H1 (cell line): ENCODE results near the gene SOBP. TPM values are rescaled to one million over a fixed set of nuclear protein-coding genes. Genes with fewer than 3 reads are reported as not detected.

Experiments used
- CTCF ChIA-PET: fragments of 300-600 bp; sonication (Branson Sonifier 250); formaldehyde crosslinking; loops from one replicate; lab custom pipeline; 2021; ENCODE audit not compliant: partially characterized antibody; lab: Charles Lee
- POLR2A ChIA-PET: fragments of 300-600 bp; sonication (Branson Sonifier 250); formaldehyde crosslinking; loops from one replicate; lab custom pipeline; 2021; ENCODE audit warnings: inconsistent platforms; ENCODE audit not compliant: partially characterized antibody; lab: Charles Lee
- DNase-seq, 2 experiments: peaks; one replicate each; pipeline versions ENCODE4 v3.0.0 to v3.0.0-alpha.2; 2010 to 2022; ENCODE audit warnings: low spot score in 2 of 2, low read depth in 1 of 2, mixed read lengths in 1 of 2
- FAIRE-seq: peaks from 2 replicates; lab custom pipeline; 2011; peaks lifted over from hg19 to GRCh38; lab: Jason Lieb, UNC
- H2AFZ ChIP-seq: 2 replicates; pipeline ENCODE4 v1.8.1; 2012; ENCODE audit warnings: low read length, inconsistent platforms
- H2AK5ac ChIP-seq: 2 replicates; pipeline ENCODE4 v1.6.1; 2013; ENCODE audit warnings: low read depth, low read length
- H2BK120ac ChIP-seq: replicated peaks from 2 replicates; pipeline ENCODE3; 2013; ENCODE audit warnings: low read depth, low read length, inconsistent platforms
- H2BK12ac ChIP-seq: 2 replicates; pipeline ENCODE4 v1.6.1; 2013; ENCODE audit warnings: low read depth, low read length
- H2BK15ac ChIP-seq: 2 replicates; pipeline ENCODE4 v1.6.1; 2013; ENCODE audit warnings: low read length
- H2BK20ac ChIP-seq: 2 replicates; pipeline ENCODE4 v1.6.1; 2013; ENCODE audit warnings: low read length
- H2BK5ac ChIP-seq: 2 replicates; pipeline ENCODE4 v1.6.1; 2013; ENCODE audit warnings: low read depth, low read length
- H3K14ac ChIP-seq: 2 replicates; pipeline ENCODE4 v1.6.1; 2013; ENCODE audit warnings: inconsistent platforms; ENCODE audit not compliant: insufficient read length
- H3K18ac ChIP-seq: 2 replicates; pipeline ENCODE4 v1.6.1; 2013; ENCODE audit warnings: low read length; ENCODE audit errors: extremely low read depth
- H3K23ac ChIP-seq: 2 replicates; pipeline ENCODE4 v1.6.1; 2013; ENCODE audit warnings: inconsistent platforms; ENCODE audit not compliant: insufficient read length
- H3K23me2 ChIP-seq: 2 replicates; pipeline ENCODE4 v1.6.1; 2013; ENCODE audit warnings: low read depth, low read length
- H3K27ac ChIP-seq: 2 replicates; pipeline ENCODE4 v1.6.1; 2011; ENCODE audit warnings: low read depth, low read length, inconsistent platforms
- H3K27me3 ChIP-seq, 4 experiments: replicated peaks in 1 of 4; 1 replicate in 1 of 4; 2 replicates in 3 of 4; pipeline versions ENCODE4 v1.6.1 to v1.8.1; 2011 to 2013; ENCODE audit warnings: low read length in 3 of 4, mild to moderate bottlenecking in 3 of 4, inconsistent platforms in 2 of 4, mixed read lengths in 2 of 4, moderate library complexity in 1 of 4; ENCODE audit not compliant: control insufficient read depth in 3 of 4, insufficient read depth in 3 of 4; ENCODE audit errors: extremely low read depth in 1 of 4
- H3K36me3 ChIP-seq, 4 experiments: 2 replicates each; pipeline versions ENCODE4 v1.6.1 to v1.8.1; 2011 to 2013; ENCODE audit warnings: mild to moderate bottlenecking in 4 of 4, low read length in 3 of 4, moderate library complexity in 2 of 4, control low read depth in 1 of 4, inconsistent platforms in 1 of 4; ENCODE audit not compliant: insufficient read depth in 4 of 4, control insufficient read depth in 2 of 4
- H3K4ac ChIP-seq: replicated peaks from 2 replicates; pipeline ENCODE3; 2013; ENCODE audit warnings: low read length, low read depth, mixed read lengths, inconsistent platforms; ENCODE audit not compliant: insufficient read length
- H3K4me1 ChIP-seq, 4 experiments: replicated peaks in 1 of 4; 1 replicate in 1 of 4; 2 replicates in 3 of 4; pipeline versions ENCODE4 v1.6.1 to v1.8.1; 2011 to 2013; ENCODE audit warnings: low read length in 3 of 4, inconsistent platforms in 2 of 4, mixed read lengths in 1 of 4; ENCODE audit not compliant: insufficient read depth in 4 of 4, control insufficient read depth in 3 of 4
- H3K4me2 ChIP-seq, 2 experiments: 2 replicates each; pipeline versions ENCODE4 v1.6.1 to v1.8.1; 2011 to 2013; ENCODE audit warnings: low read depth in 2 of 2, low read length in 2 of 2, control low read depth in 1 of 2, inconsistent platforms in 1 of 2, mild to moderate bottlenecking in 1 of 2; ENCODE audit not compliant: insufficient read depth in 1 of 2
- H3K4me3 ChIP-seq, 4 experiments: fragments of 200-600, 300-600 bp in 1 of 4; sonication (generic), shearing (Covaris generic), sonication (Bioruptor Twin) in 1 of 4; 2 replicates each; pipeline versions ENCODE4 v1.5.1 to v1.8.1; 2011 to 2016; ENCODE audit warnings: low read length in 4 of 4, low read depth in 3 of 4, control low read depth in 2 of 4, inconsistent platforms in 2 of 4, mild to moderate bottlenecking in 2 of 4, mixed read lengths in 1 of 4, moderate library complexity in 1 of 4; ENCODE audit not compliant: insufficient read depth in 2 of 4; ENCODE audit errors: extremely low read depth in 1 of 4
- H3K56ac ChIP-seq: replicated peaks from 2 replicates; pipeline ENCODE3; 2013; ENCODE audit warnings: low read depth, mild to moderate bottlenecking, mixed read lengths, low read length, inconsistent platforms; ENCODE audit not compliant: insufficient read length
- H3K79me1 ChIP-seq: 2 replicates; pipeline ENCODE4 v1.6.1; 2013; ENCODE audit warnings: low read depth, low read length, control low read depth
- H3K79me2 ChIP-seq, 2 experiments: 2 replicates each; pipeline versions ENCODE4 v1.6.1 to v1.8.1; 2012 to 2013; ENCODE audit warnings: low read length in 2 of 2, mild to moderate bottlenecking in 2 of 2, inconsistent platforms in 1 of 2; ENCODE audit not compliant: insufficient read depth in 2 of 2, control insufficient read depth in 1 of 2
- H3K9ac ChIP-seq, 4 experiments: replicated peaks in 1 of 4; 1 replicate in 1 of 4; 2 replicates in 3 of 4; pipeline versions ENCODE4 v1.6.1 to v1.8.1; 2011 to 2013; ENCODE audit warnings: low read depth in 3 of 4, low read length in 3 of 4, control low read depth in 2 of 4, mild to moderate bottlenecking in 2 of 4, moderate library complexity in 2 of 4, inconsistent platforms in 1 of 4; ENCODE audit errors: extremely low read depth in 1 of 4
- H3K9me3 ChIP-seq, 2 experiments: 2 replicates each; pipeline versions ENCODE4 v1.6.1 to v1.8.1; 2012 to 2013; ENCODE audit warnings: mild to moderate bottlenecking in 2 of 2, moderate library complexity in 2 of 2, control low read depth in 1 of 2, inconsistent platforms in 1 of 2, low read depth in 1 of 2, low read length in 1 of 2, mixed read lengths in 1 of 2; ENCODE audit not compliant: insufficient read depth in 2 of 2
- H4K20me1 ChIP-seq, 2 experiments: replicated peaks in 1 of 2; 2 replicates each; pipeline versions ENCODE3 to v1.8.1; 2011 to 2013; ENCODE audit warnings: inconsistent platforms in 2 of 2, low read length in 2 of 2, mild to moderate bottlenecking in 1 of 2; ENCODE audit not compliant: insufficient read depth in 2 of 2, control insufficient read depth in 1 of 2
- H4K5ac ChIP-seq: 2 replicates; pipeline ENCODE4 v1.6.1; 2013; ENCODE audit warnings: low read length, low read depth, mixed read lengths, inconsistent platforms; ENCODE audit not compliant: insufficient read length
- H4K8ac ChIP-seq: 2 replicates; pipeline ENCODE4 v1.8.0; 2013; ENCODE audit warnings: mild to moderate bottlenecking, moderate library complexity, low read length, inconsistent platforms; ENCODE audit not compliant: insufficient read depth; ENCODE audit errors: extremely low read depth
- H4K91ac ChIP-seq: replicated peaks from 2 replicates; pipeline ENCODE3; 2013; ENCODE audit warnings: low read length, mixed read lengths, inconsistent platforms; ENCODE audit not compliant: insufficient read length
- WGBS, 2 experiments: shearing (Covaris generic) in 1 of 2; methylation state at CpG; one replicate each; pipeline versions ENCODE4 v1.1.6 to v1.1.7; 2013 to 2015; ENCODE audit warnings: low lambda C conversion rate in 2 of 2, mixed read lengths in 2 of 2, inconsistent platforms in 1 of 2, low coverage in 1 of 2, missing lambda C conversion rate in 1 of 2; ENCODE audit not compliant: insufficient replicate concordance in 2 of 2, insufficient coverage in 1 of 2, insufficient read length in 1 of 2; ENCODE audit errors: extremely low coverage in 1 of 2, missing lambda C conversion rate in 1 of 2; 5-methylcytosine and 5-hydroxymethylcytosine counted together
- polyA plus RNA-seq, 7 experiments: library from polyadenylated mRNA; depleted of rRNA in 3 of 7; stranded (reverse) in 5 of 7; unstranded in 2 of 7; fragments of >200 nt in 5 of 7; fragments of 200-250 nt in 2 of 7; gene quantifications; 1 replicate in 5 of 7; 2 replicates in 1 of 7; 4 replicates in 1 of 7; pipeline versions ENCODE4 v1.2.1 to v1.2.3, GENCODE V29; 2011 to 2013; ENCODE audit warnings: missing spikeins in 2 of 7, mixed read lengths in 2 of 7
- total RNA-seq: library from RNA; stranded (reverse); fragmentation: NEBNext Ultra II Directional; extraction: Animal tissue kit (Norgen Biotek cat#: 25700); gene quantifications from 2 replicates; pipeline ENCODE4 v1.2.1, GENCODE V29; 2021

The SOBP gene
- total and polyA plus RNA-seq, 2 of the 8 experiments (the other 6 are each of a cell fraction or from before 2014, with no cell fraction given): 0.45 to 6.2 TPM

DNA sequence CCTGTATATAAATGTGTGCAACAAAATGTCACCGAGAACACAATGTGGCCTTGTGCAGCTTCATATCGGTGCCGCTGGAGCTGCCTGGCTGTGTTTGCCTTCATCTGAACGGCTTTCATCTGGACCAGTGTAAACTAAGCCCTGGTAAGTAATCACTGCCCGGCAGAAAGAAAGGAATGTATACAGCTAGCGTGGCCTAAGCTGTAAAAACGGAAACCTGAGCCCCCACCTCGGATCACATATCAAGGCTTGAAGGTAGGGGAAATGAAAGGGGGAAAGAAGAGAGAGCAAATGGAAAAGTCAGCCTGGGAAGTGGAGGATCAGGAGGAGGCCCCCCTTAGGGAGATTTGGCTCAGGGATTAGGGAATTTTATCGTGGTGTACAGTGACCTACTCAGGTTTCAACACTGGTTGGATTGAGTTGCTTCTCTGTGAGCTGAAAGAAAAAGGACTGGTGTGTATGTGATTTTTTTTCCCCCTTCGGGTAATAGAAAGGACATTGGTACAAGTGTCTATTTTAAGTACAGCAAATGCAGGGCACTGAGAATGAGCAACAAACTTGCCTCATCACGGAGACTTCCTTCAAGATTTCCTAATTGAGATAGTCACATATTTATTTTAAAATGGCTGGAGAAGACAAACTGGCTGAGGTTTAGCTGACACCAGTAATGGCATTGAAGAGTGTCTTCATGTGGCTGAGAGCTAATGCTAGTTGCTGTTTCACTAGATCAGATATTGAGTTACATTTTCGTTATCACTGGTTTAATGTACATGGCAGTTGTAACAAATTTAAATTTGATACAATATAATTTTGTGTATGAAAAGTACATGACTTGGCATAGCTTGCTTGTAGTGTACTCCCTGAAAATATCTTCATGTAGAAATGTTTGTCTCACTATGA, 3.5 kb downstream of the SOBP start:
- Histone ChIP-seq H3K23me2 (peaks cover 22% of the 10 kb centered on the region), H3K79me2 (0 out of 4 replicates have a peak, but pooled peaks cover 0 to under 1% of the 10 kb centered on the region in 2 experiments), H2BK5ac (no peak overlapping the region), H3K23ac (no peak overlapping the region), H3K79me1 (no peaks in the 10 kb centered on the region), H4K91ac (no peak overlapping the region), H3K27ac (no peak overlapping the region), H2BK20ac (peak overlapping the region; percentile 75; the same call in 1 of the 2 replicates), H3K4me3 (peak overlapping the region in 2 of 4 experiments; percentile 12 to 91; a peak in 2 of 8 replicates), H3K18ac (no peak overlapping the region), H4K20me1 (peaks cover 0 to 2% of the 10 kb centered on the region in 2 experiments), H2AK5ac (no peak overlapping the region), H3K14ac (no peak overlapping the region), H3K27me3 (peaks cover under 1 to 24% (median 12%) of the 10 kb centered on the region in 4 experiments; a peak in 6 of 7 replicates), H3K9me3 (no peaks in the 10 kb centered on the region), H4K5ac (no peak overlapping the region), H3K4ac (no peak overlapping the region), H2AFZ (no peak overlapping the region), H3K4me2 (peak overlapping the region; percentile 54 to 99), H3K56ac (no peak overlapping the region), H2BK12ac (no peak overlapping the region; the same call in 1 of the 2 replicates), H3K4me1 (peaks cover 0 to 11% (median 9%) of the 10 kb centered on the region in 4 experiments; a peak in 6 of 7 replicates), H4K8ac (no peak overlapping the region), H2BK120ac (no peak overlapping the region), H3K36me3 (no peaks in the 10 kb centered on the region), H2BK15ac (no peak overlapping the region), H3K9ac (no peak overlapping the region)
- FAIRE-seq (no peak), DNase-seq (no peak)
- WGBS, 2 experiments: 44% methylated on average over 12 of the region's 12 CpGs; no CpG with 5 or more reads in 1 of the 2 experiments
- CTCF ChIA-PET: interaction anchor here (1.0 to 3.9 kb wide), 5 partner anchors 11 to 374 kb away, joined by 3 to 14 read pairs (median 5); no protein-coding TSS in a partner anchor
- POLR2A ChIA-PET: no interaction called here
